ENCODE data around the gene MLLT6.

MLLT6 gene

GRCh38 chr17:38745545-38745944 lies 40.5 kb downstream of the MLLT6 start:
- DNase-seq, result no peak

- DNase-seq, result no peak
Observed at GRCh38 chr17:38746004-38746848, 41.2 kb downstream of the MLLT6 start.

- DNase-seq, result no peak
Observed at GRCh38 chr17:38746849-38747462, 41.9 kb downstream of the MLLT6 start.

DNA sequence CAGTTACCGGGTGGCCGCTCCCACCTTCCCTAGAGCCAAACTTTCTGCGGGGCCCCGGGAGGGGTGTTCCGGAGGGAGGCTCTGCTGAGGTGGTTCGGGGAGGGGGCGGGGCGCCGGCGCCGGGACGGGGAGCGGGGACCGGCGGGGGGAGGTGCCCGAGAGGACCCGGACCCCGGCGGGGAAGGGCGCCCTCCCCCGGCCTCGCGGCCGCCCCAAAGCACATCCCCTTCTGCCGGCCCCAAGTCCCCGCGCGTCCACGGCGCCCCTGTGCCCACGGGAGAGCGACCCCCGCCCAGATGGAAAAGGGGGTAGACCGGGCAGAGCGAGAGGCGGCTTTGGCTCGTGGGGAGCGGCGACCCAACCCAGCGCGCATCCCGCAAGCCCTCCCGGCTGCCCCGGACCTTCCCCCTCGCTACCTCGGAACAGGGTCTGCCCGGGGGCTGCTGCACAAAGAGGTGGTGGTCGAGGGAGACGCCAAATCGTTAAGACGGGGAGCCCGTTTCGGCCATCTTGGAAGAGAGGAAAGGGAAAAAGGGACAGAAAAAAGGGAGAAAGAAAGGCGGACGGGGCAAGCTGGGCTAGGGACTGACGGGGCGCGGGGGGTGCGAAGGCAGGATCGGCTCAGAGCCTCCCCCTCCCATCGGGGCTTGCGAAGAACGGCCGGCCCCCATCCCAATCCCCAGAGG lies 42.5 kb downstream of the MLLT6 start:
- no peak for DNase-seq

GRCh38 chr17:38748149-38748891 lies 43.2 kb downstream of the MLLT6 start, which contains the start of gene PCGF2:
Gene PCGF2, minus strand, starts transcription at chr17:38748336. Its CDS starts 7,934 bp downstream, at chr17:38740402.
- no peak for DNase-seq

GRCh38 chr17:38748892-38749222 lies 43.8 kb downstream of the MLLT6 start:
- no peak for DNase-seq

GRCh38 chr17:38749223-38750043 lies 44.4 kb downstream of the MLLT6 start:
- DNase-seq, result no peak

DNA sequence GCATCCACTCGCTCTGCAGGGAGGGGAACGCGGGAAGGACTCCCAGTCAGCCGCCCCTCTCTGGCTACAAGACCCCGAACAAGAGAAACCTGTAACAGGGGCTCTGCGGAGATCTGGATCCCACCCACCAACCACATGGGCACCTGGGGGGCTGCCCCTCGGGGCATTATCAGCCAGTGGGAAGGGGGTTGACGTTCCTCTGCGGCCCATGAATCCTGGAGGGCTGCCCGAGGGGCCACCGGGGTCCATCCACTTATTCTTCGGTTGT lies 44.9 kb downstream of the MLLT6 start:
- DNase-seq, result no peak

- DNase-seq, result no peak
Observed at GRCh38 chr17:38750312-38751121, 45.4 kb downstream of the MLLT6 start.

- no peak for DNase-seq
Observed at GRCh38 chr17:38751144-38751807, 46.2 kb downstream of the MLLT6 start.

DNA sequence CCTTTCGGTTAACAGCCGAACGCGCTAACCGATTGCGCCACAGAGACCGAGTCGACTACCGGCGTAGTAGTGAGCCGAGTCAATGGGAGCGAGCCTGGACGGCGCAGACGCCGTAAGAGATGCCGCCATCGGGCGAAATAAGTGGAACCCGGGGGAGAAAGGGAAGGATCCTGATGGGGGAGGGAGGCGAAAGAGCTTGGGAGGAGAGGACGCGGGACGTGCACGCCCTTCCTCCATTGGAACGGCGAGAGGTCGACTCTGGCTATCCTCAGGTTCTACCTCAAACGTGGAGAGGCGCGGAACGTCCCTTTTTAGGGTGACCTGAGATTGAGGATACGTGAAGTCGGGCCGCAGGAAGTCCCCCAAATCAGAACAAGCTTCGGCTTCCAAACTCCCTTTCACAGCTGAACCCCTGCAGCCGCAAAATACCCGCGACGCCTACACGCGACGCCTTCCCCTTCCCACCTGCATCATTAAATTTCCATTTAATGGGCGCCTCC lies 46.8 kb downstream of the MLLT6 start:
- peak; percentile 85 for DNase-seq

- peak; percentile 98 for DNase-seq
Observed at GRCh38 chr17:38752308-38753070, 47.4 kb downstream of the MLLT6 start, which contains the start of gene PSMB3. Gene PSMB3, plus strand, starts transcription at chr17:38752741. Its CDS starts 86 bp downstream, at chr17:38752827.

DNA sequence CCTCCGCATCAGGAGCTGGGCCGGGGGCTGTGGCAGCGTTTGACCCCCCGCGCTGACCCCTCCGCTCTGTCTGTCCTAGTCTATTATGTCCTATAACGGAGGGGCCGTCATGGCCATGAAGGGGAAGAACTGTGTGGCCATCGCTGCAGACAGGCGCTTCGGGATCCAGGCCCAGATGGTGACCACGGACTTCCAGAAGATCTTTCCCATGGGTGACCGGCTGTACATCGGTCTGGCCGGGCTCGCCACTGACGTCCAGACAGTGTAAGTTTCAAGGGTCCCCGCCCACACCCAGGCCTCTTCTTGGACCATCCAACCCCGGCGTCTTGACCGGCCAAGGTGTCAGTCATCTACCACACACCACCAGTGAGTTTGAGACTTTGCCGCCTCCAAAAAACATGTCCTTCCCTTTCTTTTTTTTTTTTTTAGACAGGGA lies 48.0 kb downstream of the MLLT6 start:
- DNase-seq, result no peak

- peak; percentile 44 for DNase-seq
Observed at GRCh38 chr17:38761612-38762011, 56.5 kb downstream of the MLLT6 start.

GRCh38 chr17:38762231-38762630 lies 57.2 kb downstream of the MLLT6 start:
- DNase-seq, result no peak

- DNase-seq, result no peak
Observed at GRCh38 chr17:38766341-38766740, 61.3 kb downstream of the MLLT6 start.

DNA sequence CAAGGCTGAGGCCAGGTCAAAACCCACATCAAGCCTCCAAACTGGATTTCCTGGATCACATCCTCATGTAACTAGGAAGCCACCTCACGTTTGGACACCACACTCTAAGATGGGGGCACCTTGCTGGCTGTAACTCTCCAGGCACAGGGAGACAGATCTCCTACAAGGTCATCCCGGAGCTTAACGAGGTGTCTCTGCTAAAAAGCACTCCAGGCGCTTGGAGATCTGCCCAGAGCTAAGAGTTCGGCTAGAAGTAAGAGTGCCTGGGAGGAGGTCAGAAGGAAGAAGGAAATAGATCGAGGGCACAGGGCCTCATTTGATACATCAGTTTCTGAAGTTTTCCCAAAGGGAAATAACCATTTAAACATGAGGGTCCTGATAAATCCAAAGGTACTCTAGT lies 63.3 kb downstream of the MLLT6 start:
- DNase-seq, result no peak

- DNase-seq, result no peak
Observed at GRCh38 chr17:38773258-38773657, 68.2 kb downstream of the MLLT6 start.

DNA sequence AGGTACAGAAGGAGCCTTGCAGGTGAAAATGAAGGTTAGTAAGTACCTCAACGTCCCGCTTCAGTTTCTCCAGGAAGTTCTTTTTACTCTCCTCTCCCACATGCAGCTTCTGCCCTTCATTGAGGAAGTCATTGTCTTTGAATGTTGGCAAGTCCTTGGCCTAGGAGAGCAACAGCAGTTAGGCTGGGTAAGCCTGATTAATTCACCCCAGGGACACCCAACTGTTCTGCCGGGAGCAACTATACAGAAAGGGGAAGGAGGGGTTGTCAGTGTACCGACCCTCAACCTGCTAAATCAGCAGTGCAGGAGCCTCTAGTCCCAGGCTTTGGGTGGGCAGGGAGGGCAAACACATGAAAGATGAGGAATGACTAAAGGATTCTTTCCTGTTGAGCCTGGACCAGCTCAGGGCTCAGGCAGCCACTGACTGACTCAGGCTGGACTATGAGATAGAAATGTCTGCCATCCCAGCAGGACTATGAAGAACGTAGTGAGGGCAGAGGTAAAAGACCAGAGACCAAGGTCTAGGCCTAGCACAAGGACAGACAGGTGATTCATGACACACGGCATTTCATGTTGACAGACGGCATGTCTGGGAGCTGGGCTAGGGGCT lies 72.7 kb downstream of the MLLT6 start:
- no peak for DNase-seq
